Breast epithelium (tissue), 3 donors: ENCODE measurements around the gene TRMT10A.

ENCODE experiments used
- POLR2A ChIP-seq: fragments of 450-650 bp; IDR thresholded peaks from one replicate; pipeline ENCODE4 v1.6.1; 2016; ENCODE audit warnings: antibody characterized with exemption, mild to moderate bottlenecking, moderate library complexity
- POLR2AphosphoS5 ChIP-seq, 3 donors: sonication (generic); formaldehyde crosslinking; IDR thresholded peaks; one replicate each; pipeline ENCODE4 v1.6.1; 2017; ENCODE audit warnings: antibody characterized with exemption in 3 of 3
- TF ChIP-seq, protein P1 (sequence below), 3 donors: fragments of 450-650 bp; IDR thresholded peaks; one replicate each; pipeline ENCODE4 v1.5.1; 2016 to 2017; ENCODE audit warnings: antibody characterized with exemption in 3 of 3, mild to moderate bottlenecking in 3 of 3, moderate library complexity in 3 of 3

DNA sequence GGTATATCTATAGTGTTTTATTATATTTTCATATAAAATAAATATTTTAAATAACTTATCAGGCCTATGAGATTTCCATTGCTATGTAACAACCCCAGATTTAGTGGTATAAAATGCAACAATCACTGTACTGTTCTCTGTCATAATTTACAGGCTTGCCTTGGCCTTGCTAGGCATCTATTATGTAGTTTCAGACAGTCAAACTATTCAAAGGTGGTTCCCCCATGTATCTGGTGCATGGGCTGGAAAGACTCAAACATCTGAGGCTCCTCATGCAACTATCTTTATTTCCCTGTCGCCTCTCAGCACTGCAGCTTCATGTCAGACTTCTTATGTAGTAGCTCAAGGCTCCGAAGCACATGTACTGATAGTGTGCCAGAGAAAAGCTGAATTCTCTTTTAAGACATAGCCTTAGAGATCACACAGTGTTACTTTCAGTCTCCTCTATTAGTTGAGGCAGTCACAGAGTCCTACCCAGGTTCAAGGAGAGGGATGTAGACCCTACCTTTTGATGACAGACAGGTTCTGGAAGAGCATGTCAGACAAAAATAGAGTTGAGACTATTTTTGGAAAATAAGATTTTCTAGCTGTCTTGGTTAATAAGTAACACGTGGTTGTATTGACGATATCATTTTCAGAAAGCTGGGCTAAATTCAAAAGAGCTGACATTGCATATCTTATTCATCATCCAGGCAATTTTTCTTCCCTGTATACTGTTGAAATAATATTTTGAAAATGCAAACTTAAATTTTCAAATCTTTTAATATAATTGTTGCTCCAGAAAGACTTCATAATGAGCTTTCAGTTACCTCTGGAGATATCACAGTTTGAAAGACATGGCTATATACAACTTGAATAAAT is 30.2 kb upstream of the TRMT10A start:
- TF ChIP-seq, protein P1, sequence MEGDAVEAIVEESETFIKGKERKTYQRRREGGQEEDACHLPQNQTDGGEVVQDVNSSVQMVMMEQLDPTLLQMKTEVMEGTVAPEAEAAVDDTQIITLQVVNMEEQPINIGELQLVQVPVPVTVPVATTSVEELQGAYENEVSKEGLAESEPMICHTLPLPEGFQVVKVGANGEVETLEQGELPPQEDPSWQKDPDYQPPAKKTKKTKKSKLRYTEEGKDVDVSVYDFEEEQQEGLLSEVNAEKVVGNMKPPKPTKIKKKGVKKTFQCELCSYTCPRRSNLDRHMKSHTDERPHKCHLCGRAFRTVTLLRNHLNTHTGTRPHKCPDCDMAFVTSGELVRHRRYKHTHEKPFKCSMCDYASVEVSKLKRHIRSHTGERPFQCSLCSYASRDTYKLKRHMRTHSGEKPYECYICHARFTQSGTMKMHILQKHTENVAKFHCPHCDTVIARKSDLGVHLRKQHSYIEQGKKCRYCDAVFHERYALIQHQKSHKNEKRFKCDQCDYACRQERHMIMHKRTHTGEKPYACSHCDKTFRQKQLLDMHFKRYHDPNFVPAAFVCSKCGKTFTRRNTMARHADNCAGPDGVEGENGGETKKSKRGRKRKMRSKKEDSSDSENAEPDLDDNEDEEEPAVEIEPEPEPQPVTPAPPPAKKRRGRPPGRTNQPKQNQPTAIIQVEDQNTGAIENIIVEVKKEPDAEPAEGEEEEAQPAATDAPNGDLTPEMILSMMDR (IDR thresholded peaks at IDR 0.05), result no peak
- TF ChIP-seq POLR2A (no peak), POLR2AphosphoS5 (IDR thresholded peaks at IDR 0.05) (no peak)
